Measurements from ENCODE around the gene LRCH3. TPM values are rescaled to one million over a fixed set of nuclear protein-coding genes. Genes with fewer than 3 reads are reported as not detected.

The LRCH3 gene
- total RNA-seq, 1 donor from 2014 or later, result 43.5 TPM

DNA sequence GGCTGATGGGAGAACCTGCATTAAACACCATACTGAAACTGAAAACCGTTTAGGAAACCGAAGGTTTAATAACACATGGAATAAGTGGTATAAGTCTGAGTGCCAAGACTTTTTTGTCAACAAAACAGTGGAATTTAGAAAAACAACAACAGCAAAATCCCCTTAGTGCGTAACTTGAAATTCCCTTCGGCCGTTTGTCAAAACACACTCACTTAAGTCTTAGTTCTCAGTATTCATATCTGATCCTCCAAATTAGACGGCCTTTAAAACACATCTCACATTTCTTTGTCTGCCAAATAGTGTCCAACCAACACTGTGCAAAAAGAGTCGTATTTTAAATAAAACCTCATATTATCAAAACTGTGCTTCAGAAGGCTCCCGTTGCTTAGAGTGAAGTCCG is 64.5 kb downstream of the LRCH3 start:
- Histone ChIP-seq H3K4me1 (no peaks in the 10 kb centered on the region), H3K27me3 (no peaks in the 10 kb centered on the region), H3K9me3 (no peaks in the 10 kb centered on the region), H3K36me3 (peaks cover 74% of the 10 kb centered on the region), H3K27ac (no peak overlapping the region), H3K4me3 (no peak overlapping the region)
- ATAC-seq (no peak), DNase-seq (no peak)
- intact Hi-C loops (cut with DNase I), result no loop called here
- TF ChIP-seq, protein P1, sequence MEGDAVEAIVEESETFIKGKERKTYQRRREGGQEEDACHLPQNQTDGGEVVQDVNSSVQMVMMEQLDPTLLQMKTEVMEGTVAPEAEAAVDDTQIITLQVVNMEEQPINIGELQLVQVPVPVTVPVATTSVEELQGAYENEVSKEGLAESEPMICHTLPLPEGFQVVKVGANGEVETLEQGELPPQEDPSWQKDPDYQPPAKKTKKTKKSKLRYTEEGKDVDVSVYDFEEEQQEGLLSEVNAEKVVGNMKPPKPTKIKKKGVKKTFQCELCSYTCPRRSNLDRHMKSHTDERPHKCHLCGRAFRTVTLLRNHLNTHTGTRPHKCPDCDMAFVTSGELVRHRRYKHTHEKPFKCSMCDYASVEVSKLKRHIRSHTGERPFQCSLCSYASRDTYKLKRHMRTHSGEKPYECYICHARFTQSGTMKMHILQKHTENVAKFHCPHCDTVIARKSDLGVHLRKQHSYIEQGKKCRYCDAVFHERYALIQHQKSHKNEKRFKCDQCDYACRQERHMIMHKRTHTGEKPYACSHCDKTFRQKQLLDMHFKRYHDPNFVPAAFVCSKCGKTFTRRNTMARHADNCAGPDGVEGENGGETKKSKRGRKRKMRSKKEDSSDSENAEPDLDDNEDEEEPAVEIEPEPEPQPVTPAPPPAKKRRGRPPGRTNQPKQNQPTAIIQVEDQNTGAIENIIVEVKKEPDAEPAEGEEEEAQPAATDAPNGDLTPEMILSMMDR (IDR thresholded peaks at IDR 0.05), result no peak

DNA sequence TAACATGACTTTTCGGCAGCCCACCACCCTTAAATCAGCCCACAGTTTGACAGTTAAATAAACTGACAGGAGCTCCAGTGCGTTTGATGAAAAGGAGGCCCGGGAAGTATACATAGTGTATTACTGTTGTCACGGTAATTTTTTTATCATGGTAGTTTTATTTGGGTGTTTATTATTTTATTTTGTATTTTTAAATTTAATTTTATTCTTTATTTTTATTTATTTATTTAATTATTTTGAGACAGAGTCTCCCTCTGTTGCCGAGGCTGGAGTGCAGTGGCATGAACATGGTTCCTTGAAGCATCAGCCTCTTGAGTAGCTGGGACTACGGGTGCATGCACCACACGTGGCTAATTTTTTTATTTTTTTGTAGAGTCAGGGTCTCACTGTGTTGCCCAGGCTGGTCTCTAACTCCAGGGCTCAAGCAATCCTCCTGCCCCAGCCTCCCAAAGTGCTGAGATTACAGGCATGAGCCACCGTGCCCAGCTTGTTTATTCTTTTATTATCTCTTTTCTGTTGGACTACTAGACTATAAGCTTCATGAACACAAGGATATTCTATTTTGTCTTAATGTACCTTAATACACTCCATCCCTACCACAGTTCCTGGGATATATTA is 65.3 kb downstream of the LRCH3 start:
- Histone ChIP-seq H3K9me3 (no peaks in the 10 kb centered on the region), H3K27ac (no peak overlapping the region), H3K27me3 (no peaks in the 10 kb centered on the region), H3K36me3 (peaks cover 71% of the 10 kb centered on the region), H3K4me3 (no peak overlapping the region), H3K4me1 (no peaks in the 10 kb centered on the region)
- DNase-seq (no peak), ATAC-seq (no peak)
- TF ChIP-seq, protein P1 (IDR thresholded peaks at IDR 0.05), result no peak
- intact Hi-C loops (cut with DNase I), result no loop called here

DNA sequence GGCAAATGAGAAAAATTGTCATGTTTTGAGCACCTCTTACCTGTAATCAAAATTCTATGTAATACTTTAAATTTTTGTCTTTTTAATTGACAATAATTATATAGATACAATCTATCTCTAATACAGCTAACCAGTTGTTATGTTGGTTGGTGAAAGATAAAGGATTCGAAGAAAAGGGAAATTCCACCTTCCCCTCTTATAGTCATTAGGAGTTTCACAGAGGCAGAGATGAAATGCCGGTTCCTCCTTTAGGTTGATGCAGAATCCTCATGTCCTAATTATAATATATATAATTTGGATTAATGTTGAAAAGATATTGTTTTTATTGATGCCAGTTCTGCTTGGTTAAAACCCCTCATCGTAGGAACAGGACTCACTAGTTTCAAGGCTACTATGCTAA is 67.1 kb downstream of the LRCH3 start:
- Histone ChIP-seq H3K27ac (no peak overlapping the region), H3K27me3 (no peaks in the 10 kb centered on the region), H3K4me1 (no peaks in the 10 kb centered on the region), H3K36me3 (peaks cover 60% of the 10 kb centered on the region), H3K9me3 (no peaks in the 10 kb centered on the region), H3K4me3 (no peak overlapping the region)
- intact Hi-C loops (cut with DNase I), result no loop called here
- TF ChIP-seq, protein P1 (IDR thresholded peaks at IDR 0.05), result no peak
- DNase-seq (no peak), ATAC-seq (no peak)

DNA sequence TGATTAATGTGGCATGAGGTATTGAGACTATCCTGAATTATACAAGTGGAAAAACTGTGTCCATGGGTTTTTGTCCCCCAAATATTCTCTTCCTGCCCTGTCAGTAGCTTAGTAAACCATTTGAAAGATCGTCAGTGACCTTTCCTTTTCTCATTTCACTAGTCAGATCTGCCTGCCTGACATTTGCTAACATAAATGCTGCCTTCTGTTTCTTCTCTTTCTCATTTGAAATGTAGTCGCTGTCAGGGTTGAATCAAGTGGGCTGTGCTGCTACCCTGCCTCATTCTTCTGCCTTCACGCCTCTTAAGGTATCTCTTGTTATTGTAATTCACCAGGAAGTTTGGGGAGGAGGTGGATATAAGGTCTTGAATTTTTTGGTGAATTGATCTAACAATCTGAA is 67.5 kb downstream of the LRCH3 start:
- no peaks in the 10 kb centered on the region for H3K27me3 ChIP-seq
- intact Hi-C loops (cut with DNase I), result no loop called here
- TF ChIP-seq, protein P1 (IDR thresholded peaks at IDR 0.05), result no peak
- H3K9me3 ChIP-seq, result no peaks in the 10 kb centered on the region
- H3K4me3 ChIP-seq, result no peak overlapping the region
- DNase-seq, result no peak
- no peak for ATAC-seq
- peaks cover 59% of the 10 kb centered on the region for H3K36me3 ChIP-seq
- H3K4me1 ChIP-seq, result no peaks in the 10 kb centered on the region
- H3K27ac ChIP-seq, result no peak overlapping the region

DNA sequence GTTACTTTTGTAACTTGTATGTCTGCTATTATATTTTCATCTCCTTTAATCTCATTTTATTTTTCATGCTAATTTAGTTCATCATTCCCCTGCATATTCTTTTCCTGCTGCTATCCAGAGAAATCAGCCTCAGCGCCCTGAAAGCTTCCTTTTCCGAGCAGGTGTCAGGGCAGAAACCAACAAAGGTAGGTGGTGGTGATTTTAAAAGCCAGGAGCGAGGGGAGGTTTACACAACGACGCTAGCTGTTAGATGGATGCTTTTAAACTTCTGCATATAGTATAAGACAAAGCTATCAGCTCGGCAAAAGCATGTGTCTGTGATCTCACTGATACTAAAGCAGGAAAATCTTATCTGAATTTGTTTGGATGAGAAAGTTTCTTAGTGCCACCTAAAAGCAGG is 75.0 kb downstream of the LRCH3 start:
- intact Hi-C loops (cut with DNase I), result no loop called here
- ATAC-seq, result no peak
- Histone ChIP-seq H3K36me3 (peaks cover 65% of the 10 kb centered on the region), H3K27me3 (no peaks in the 10 kb centered on the region), H3K9me3 (no peaks in the 10 kb centered on the region), H3K4me3 (no peak overlapping the region), H3K4me1 (no peaks in the 10 kb centered on the region), H3K27ac (no peak overlapping the region)
- TF ChIP-seq, protein P1 (IDR thresholded peaks at IDR 0.05), result no peak
- DNase-seq, result no peak

DNA sequence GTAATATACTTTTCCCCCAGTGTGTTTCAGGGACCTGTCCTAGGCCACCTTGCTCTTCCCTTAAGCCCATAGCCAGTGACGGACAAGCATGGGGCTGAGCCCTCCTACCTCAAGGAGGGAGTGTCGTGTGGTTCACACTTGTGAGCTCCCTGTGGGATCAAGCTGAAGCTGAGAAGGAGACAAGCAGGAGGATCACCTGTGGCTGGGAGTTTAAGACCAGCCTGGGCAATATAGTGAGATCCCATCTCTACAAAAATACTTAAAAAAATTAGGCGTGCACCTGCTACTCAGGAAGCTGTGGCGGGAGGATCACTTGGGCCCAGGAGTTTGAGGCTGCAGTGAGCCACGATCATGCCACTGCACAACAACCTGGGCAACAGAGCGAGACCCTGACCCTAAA is 82.3 kb downstream of the LRCH3 start:
- no peak overlapping the region for H3K4me3 ChIP-seq
- peaks cover 79% of the 10 kb centered on the region for H3K36me3 ChIP-seq
- no peaks in the 10 kb centered on the region for H3K9me3 ChIP-seq
- intact Hi-C loops (cut with DNase I), result no loop called here
- H3K27me3 ChIP-seq, result no peaks in the 10 kb centered on the region
- no peak overlapping the region for H3K27ac ChIP-seq
- H3K4me1 ChIP-seq, result no peaks in the 10 kb centered on the region
- DNase-seq (no peak), ATAC-seq (no peak)
- TF ChIP-seq, protein P1 (IDR thresholded peaks at IDR 0.05), result no peak
